Trophoblast cell (in vitro differentiated cells and primary cell): ENCODE measurements around the gene NFX1.

ENCODE experiments used
- DNase-seq, 2 donors: peaks; one replicate each; pipeline ENCODE4 v3.0.0-alpha.2; 2016
- H2AFZ ChIP-seq: 2 replicates; pipeline ENCODE4 v1.6.1; 2013; ENCODE audit warnings: low read length, moderate library complexity, mild to moderate bottlenecking; ENCODE audit not compliant: insufficient read depth, poor library complexity
- H2AK5ac ChIP-seq: 2 replicates; pipeline ENCODE4 v1.6.1; 2013; ENCODE audit warnings: mild to moderate bottlenecking, low read length
- H2BK120ac ChIP-seq: 2 replicates; pipeline ENCODE4 v1.6.1; 2013; ENCODE audit warnings: low read length, mild to moderate bottlenecking, moderate library complexity; ENCODE audit not compliant: insufficient read depth, poor library complexity
- H2BK12ac ChIP-seq: 2 replicates; pipeline ENCODE4 v1.6.1; 2013; ENCODE audit warnings: mild to moderate bottlenecking, low read length, moderate library complexity
- H2BK5ac ChIP-seq: 2 replicates; pipeline ENCODE4 v1.6.1; 2013; ENCODE audit warnings: low read length, low read depth, moderate library complexity, mild to moderate bottlenecking; ENCODE audit not compliant: poor library complexity
- H3K14ac ChIP-seq: 2 replicates; pipeline ENCODE4 v1.6.1; 2013; ENCODE audit warnings: mild to moderate bottlenecking, low read length
- H3K18ac ChIP-seq: 2 replicates; pipeline ENCODE4 v1.6.1; 2013; ENCODE audit warnings: mild to moderate bottlenecking, low read length
- H3K23ac ChIP-seq: 2 replicates; pipeline ENCODE4 v1.6.1; 2013; ENCODE audit warnings: low read length
- H3K27ac ChIP-seq: 2 replicates; pipeline ENCODE4 v1.5.1; 2013; ENCODE audit warnings: low read depth, mild to moderate bottlenecking, inconsistent platforms, low read length, moderate library complexity
- H3K27me3 ChIP-seq: 2 replicates; pipeline ENCODE4 v1.6.1; 2013; ENCODE audit warnings: inconsistent platforms, mild to moderate bottlenecking, low read length, moderate library complexity; ENCODE audit not compliant: insufficient read depth
- H3K36me3 ChIP-seq, 2 experiments: 1 replicate in 1 of 2; 2 replicates in 1 of 2; pipeline ENCODE4 v1.6.1; 2013; ENCODE audit warnings: low read length in 2 of 2, mild to moderate bottlenecking in 2 of 2, moderate library complexity in 1 of 2; ENCODE audit not compliant: insufficient read depth in 2 of 2, control insufficient read depth in 1 of 2
- H3K4ac ChIP-seq: 2 replicates; pipeline ENCODE4 v1.6.1; 2013; ENCODE audit warnings: low read depth, mild to moderate bottlenecking, low read length, moderate library complexity
- H3K4me1 ChIP-seq, 2 experiments: 1 replicate in 1 of 2; 2 replicates in 1 of 2; pipeline ENCODE4 v1.6.1; 2013; ENCODE audit warnings: low read length in 2 of 2, mild to moderate bottlenecking in 2 of 2, moderate library complexity in 1 of 2; ENCODE audit not compliant: insufficient read depth in 2 of 2, control insufficient read depth in 1 of 2
- H3K4me2 ChIP-seq: 2 replicates; pipeline ENCODE4 v1.6.1; 2013; ENCODE audit warnings: inconsistent platforms, mild to moderate bottlenecking, low read length, moderate library complexity
- H3K4me3 ChIP-seq: 2 replicates; pipeline ENCODE4 v1.5.1; 2013; ENCODE audit warnings: mild to moderate bottlenecking, low read depth, low read length, inconsistent platforms
- H3K79me1 ChIP-seq: one replicate; pipeline ENCODE4 v1.6.1; 2013; ENCODE audit warnings: low read length
- H3K79me2 ChIP-seq: 2 replicates; pipeline ENCODE4 v1.6.1; 2013; ENCODE audit warnings: low read length, mild to moderate bottlenecking; ENCODE audit not compliant: control insufficient read depth, insufficient read depth, poor library complexity
- H3K9ac ChIP-seq: 2 replicates; pipeline ENCODE4 v1.6.1; 2013; ENCODE audit warnings: mild to moderate bottlenecking, low read length
- H3K9me3 ChIP-seq: 2 replicates; pipeline ENCODE4 v1.6.1; 2013; ENCODE audit warnings: low read depth, mild to moderate bottlenecking, control low read depth, inconsistent platforms, low read length; ENCODE audit not compliant: insufficient read depth
- H4K12ac ChIP-seq: 2 replicates; pipeline ENCODE4 v1.6.1; 2013; ENCODE audit warnings: low read depth, mild to moderate bottlenecking, low read length, moderate library complexity
- H4K8ac ChIP-seq: 2 replicates; pipeline ENCODE4 v1.6.1; 2013; ENCODE audit warnings: low read depth, mild to moderate bottlenecking, low read length, moderate library complexity
- H4K91ac ChIP-seq: one replicate; pipeline ENCODE4 v1.6.1; 2013; ENCODE audit warnings: low read depth, mild to moderate bottlenecking, low read length, moderate library complexity
- WGBS: extraction: QIAGEN DNeasy Blood & Tissue Kit; methylation state at CpG from one replicate; pipeline ENCODE4 v1.1.7; 2013; ENCODE audit warnings: missing lambda C conversion rate; ENCODE audit not compliant: insufficient read length, insufficient coverage; ENCODE audit errors: extremely low coverage; 5-methylcytosine and 5-hydroxymethylcytosine counted together

Gene NFX1

GRCh38 chr9:33288235-33288634 lies 2.1 kb upstream of the NFX1 start:
- no peak overlapping the region for H2BK120ac ChIP-seq
- peaks cover 10% of the 10 kb centered on the region for H3K79me1 ChIP-seq
- H3K14ac ChIP-seq = no peak overlapping the region
- no peak overlapping the region for H2AK5ac ChIP-seq
- H3K23ac ChIP-seq = no peak overlapping the region
- WGBS = no CpG with 5 or more reads among the region's 4 CpGs
- H4K12ac ChIP-seq = no peak overlapping the region
- no peak overlapping the region for H2AFZ ChIP-seq
- no peak for DNase-seq
- no peak overlapping the region for H4K8ac ChIP-seq
- H3K9me3 ChIP-seq = no peaks in the 10 kb centered on the region
- no peak overlapping the region for H3K9ac ChIP-seq
- H2BK12ac ChIP-seq = no peak overlapping the region
- no peak overlapping the region for H3K27ac ChIP-seq
- H2BK5ac ChIP-seq = no peak overlapping the region
- H3K79me2 ChIP-seq = peaks cover 10% of the 10 kb centered on the region
- no peak overlapping the region for H3K18ac ChIP-seq
- no peak overlapping the region for H3K4me2 ChIP-seq
- H3K27me3 ChIP-seq = no peaks in the 10 kb centered on the region
- H3K36me3 ChIP-seq = peaks cover 0 to 3% of the 10 kb centered on the region in 2 experiments
- peaks cover 3% of the 10 kb centered on the region in 2 experiments for H3K4me1 ChIP-seq
- no peak overlapping the region for H4K91ac ChIP-seq
- H3K4me3 ChIP-seq = no peak overlapping the region
- H3K4ac ChIP-seq = no peak overlapping the region

- no peak for DNase-seq
- peaks cover 10% of the 10 kb centered on the region for H3K79me2 ChIP-seq
- H3K4ac ChIP-seq = peak overlapping the region; percentile 14
- no peak overlapping the region for H2BK5ac ChIP-seq
- no peak overlapping the region for H2AFZ ChIP-seq
- peaks cover 0 to 3% of the 10 kb centered on the region in 2 experiments for H3K36me3 ChIP-seq
- H4K8ac ChIP-seq = peak overlapping the region; percentile 88
- H4K91ac ChIP-seq = no peak overlapping the region
- no peak overlapping the region for H3K27ac ChIP-seq
- peak overlapping the region; percentile 56 for H3K14ac ChIP-seq
- H3K18ac ChIP-seq = no peak overlapping the region
- WGBS = no CpG with 5 or more reads among the region's 14 CpGs
- peaks cover 10% of the 10 kb centered on the region for H3K79me1 ChIP-seq
- H2BK120ac ChIP-seq = no peak overlapping the region
- no peak overlapping the region for H3K4me2 ChIP-seq
- H3K27me3 ChIP-seq = no peaks in the 10 kb centered on the region
- H3K4me1 ChIP-seq = peaks cover 3% of the 10 kb centered on the region in 2 experiments
- peak overlapping the region; percentile 30 for H2BK12ac ChIP-seq
- peak overlapping the region; percentile 55 for H4K12ac ChIP-seq
- H3K9me3 ChIP-seq = no peaks in the 10 kb centered on the region
- no peak overlapping the region for H3K23ac ChIP-seq
- no peak overlapping the region for H3K9ac ChIP-seq
- peak overlapping the region; percentile 44 for H2AK5ac ChIP-seq
- no peak overlapping the region for H3K4me3 ChIP-seq
Measured at GRCh38 chr9:33288828-33289483, 1.4 kb upstream of the NFX1 start.

GRCh38 chr9:33289496-33289895 lies 820 bp upstream of the NFX1 start:
- H3K27ac ChIP-seq = no peak overlapping the region
- H3K18ac ChIP-seq = peak overlapping the region; percentile 66
- H3K14ac ChIP-seq = peak overlapping the region; percentile 88
- H2BK5ac ChIP-seq = no peak overlapping the region
- H3K9me3 ChIP-seq = no peaks in the 10 kb centered on the region
- DNase-seq = no peak
- H2AFZ ChIP-seq = no peak overlapping the region
- H3K4me1 ChIP-seq = peaks cover 3% of the 10 kb centered on the region in 2 experiments
- H3K79me2 ChIP-seq = peaks cover 10% of the 10 kb centered on the region
- no CpG with 5 or more reads among the region's 12 CpGs for WGBS
- H3K23ac ChIP-seq = no peak overlapping the region
- H3K36me3 ChIP-seq = peaks cover 0 to 5% of the 10 kb centered on the region in 2 experiments
- peaks cover 10% of the 10 kb centered on the region for H3K79me1 ChIP-seq
- H2BK12ac ChIP-seq = peak overlapping the region; percentile 24
- peak overlapping the region; percentile 99 for H4K12ac ChIP-seq
- H2BK120ac ChIP-seq = peak overlapping the region; percentile 55
- peak overlapping the region; percentile 88 for H4K8ac ChIP-seq
- peak overlapping the region; percentile 64 for H3K4ac ChIP-seq
- H4K91ac ChIP-seq = peak overlapping the region; percentile 81
- no peak overlapping the region for H3K9ac ChIP-seq
- H3K4me2 ChIP-seq = peak overlapping the region; percentile 70
- H3K4me3 ChIP-seq = no peak overlapping the region
- peak overlapping the region; percentile 94 for H2AK5ac ChIP-seq
- H3K27me3 ChIP-seq = no peaks in the 10 kb centered on the region

DNA sequence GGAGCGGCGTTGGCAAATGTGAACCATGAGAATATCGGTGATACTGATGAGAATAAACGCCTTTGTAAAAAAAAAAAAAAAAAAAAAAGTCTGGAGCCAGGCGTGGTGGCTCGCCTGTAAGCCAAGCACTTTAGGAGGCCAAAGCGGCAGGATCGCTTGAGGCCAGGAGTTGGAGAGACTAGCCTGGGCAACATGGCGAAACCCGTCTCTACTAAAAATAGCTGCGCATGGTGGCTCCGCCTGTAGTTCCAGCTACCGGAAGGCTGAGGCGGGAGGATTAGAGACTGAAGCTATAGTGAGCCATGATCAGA lies 425 bp upstream of the NFX1 start:
- peak overlapping the region; percentile 98 for H4K8ac ChIP-seq
- H3K14ac ChIP-seq = peak overlapping the region; percentile 88
- DNase-seq = no peak
- H3K79me1 ChIP-seq = peaks cover 10% of the 10 kb centered on the region
- no peaks in the 10 kb centered on the region for H3K27me3 ChIP-seq
- H3K4ac ChIP-seq = peak overlapping the region; percentile 82
- peak overlapping the region; percentile 95 for H4K12ac ChIP-seq
- peak overlapping the region; percentile 94 for H3K9ac ChIP-seq
- H3K4me3 ChIP-seq = peak overlapping the region; percentile 76
- H2BK120ac ChIP-seq = peak overlapping the region; percentile 92
- peak overlapping the region; percentile 87 for H2BK5ac ChIP-seq
- peak overlapping the region; percentile 82 for H3K27ac ChIP-seq
- H3K4me2 ChIP-seq = peak overlapping the region; percentile 70
- peak overlapping the region; percentile 88 for H4K91ac ChIP-seq
- peak overlapping the region; percentile 73 for H2AFZ ChIP-seq
- H3K36me3 ChIP-seq = peaks cover 1 to 9% of the 10 kb centered on the region in 2 experiments
- no peak overlapping the region for H2BK12ac ChIP-seq
- peaks cover 10% of the 10 kb centered on the region for H3K79me2 ChIP-seq
- no peak overlapping the region for H3K23ac ChIP-seq
- WGBS = no CpG with 5 or more reads among the region's 14 CpGs
- H3K9me3 ChIP-seq = no peaks in the 10 kb centered on the region
- no peak overlapping the region for H2AK5ac ChIP-seq
- peak overlapping the region; percentile 84 for H3K18ac ChIP-seq
- peaks cover 3% of the 10 kb centered on the region in 2 experiments for H3K4me1 ChIP-seq
